HG02870 (cell line): ENCODE results near the gene CSF3.

Source experiments
- ATAC-seq: cut with Tn5 transposase; IDR thresholded peaks from one replicate; pipeline ENCODE4 v1.9.1; 2021; ENCODE audit warnings: mild to moderate bottlenecking, moderate library complexity; ENCODE audit not compliant: unreplicated experiment

CSF3 gene

GRCh38 chr17:40022961-40023541, 7.8 kb downstream of the CSF3 start:
- no peak for ATAC-seq

DNA sequence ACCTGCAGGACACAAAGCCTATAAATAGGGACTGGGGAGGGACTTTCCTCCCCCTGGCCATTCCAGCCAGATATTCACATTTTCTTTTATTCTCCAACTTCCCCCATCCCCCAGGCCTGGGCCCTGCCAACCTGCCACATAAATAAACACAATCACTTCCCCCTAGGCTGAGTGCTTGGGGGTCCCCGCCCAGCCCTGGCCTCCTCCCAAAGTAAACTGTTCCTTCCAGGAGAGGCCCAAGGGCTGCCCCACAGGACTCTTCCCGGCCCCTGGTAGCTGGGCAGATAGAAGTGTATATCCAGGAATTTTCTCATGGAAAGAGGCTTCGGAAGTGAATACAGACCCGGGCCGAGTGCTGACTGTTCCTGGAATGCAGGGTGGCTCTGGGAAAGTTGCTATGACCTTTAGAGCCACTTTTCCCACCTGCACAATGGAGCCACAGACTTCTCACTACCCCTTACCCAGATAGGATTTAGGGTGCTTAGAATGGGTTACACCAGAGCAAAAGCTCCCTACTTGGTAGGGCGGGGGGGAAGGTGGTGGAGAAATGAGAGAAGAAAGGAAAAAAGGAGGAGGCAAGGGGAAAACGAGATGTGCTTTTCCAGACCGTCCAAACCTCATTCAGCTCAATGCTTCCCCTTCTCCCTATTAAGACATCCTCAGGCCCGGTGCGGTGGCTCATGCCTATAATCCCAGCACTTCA, 8.5 kb downstream of the CSF3 start:
- no peak for ATAC-seq

- ATAC-seq = no peak
These were observed 9.7 kb downstream of the CSF3 start for GRCh38 chr17:40024901-40025300.

DNA sequence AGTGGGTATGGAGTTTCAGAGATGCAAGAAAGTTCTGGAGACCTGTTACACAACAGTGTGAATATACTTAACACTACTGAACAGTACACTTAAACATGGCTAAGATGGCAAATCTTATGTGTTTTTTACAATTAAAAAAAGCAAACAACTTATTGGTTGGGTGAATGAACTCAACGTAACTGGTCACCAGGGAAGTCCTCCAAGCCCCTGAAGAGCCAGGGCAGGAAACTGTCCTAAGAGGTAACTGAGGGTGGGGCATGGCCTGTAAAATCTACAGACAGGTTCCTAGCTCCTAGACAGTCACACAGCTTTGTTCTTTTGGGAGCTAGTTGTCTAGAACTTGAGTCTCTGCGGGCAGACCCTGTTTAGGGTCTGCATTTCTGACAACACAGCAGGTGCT, 10.3 kb downstream of the CSF3 start:
- no peak for ATAC-seq

DNA sequence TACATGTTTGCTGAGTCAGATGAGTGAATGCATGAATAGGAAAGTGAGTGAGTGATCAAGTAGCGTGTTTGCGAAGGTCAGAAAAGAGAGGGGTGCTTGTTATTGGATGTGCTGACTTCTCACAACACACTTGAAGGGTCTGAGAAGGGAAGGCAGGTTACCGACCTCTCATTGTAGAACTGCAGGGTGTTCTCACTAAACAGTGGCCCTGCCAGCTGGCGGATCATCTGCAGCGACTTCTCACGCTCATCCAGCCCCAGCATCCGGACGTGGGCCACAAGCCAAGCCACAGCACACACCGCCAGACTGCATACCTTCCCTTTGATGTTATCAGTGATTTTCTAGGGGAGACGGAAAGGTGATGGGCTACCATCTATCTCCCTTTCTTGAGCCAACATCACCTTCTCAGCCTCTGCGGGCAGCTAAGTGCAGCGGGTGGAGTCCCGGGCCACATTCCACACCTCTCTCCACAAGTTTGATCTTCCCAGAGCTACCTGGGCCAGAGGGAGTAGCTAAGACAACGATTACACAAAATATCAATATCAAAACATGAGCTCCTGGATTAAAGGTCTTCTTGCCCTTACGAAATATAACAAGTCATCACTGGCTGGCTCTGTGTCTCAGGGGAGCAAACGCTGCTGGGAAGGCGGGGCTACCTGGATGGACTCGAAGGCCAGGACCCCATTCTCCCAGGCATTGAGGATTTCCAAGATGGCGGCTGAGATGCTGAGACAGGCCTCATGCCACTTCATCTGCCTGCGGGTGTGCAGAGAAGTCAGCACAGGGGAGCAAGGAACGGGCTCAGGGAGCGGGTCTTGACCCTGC, 11.0 kb downstream of the CSF3 start:
- ATAC-seq = no peak

DNA sequence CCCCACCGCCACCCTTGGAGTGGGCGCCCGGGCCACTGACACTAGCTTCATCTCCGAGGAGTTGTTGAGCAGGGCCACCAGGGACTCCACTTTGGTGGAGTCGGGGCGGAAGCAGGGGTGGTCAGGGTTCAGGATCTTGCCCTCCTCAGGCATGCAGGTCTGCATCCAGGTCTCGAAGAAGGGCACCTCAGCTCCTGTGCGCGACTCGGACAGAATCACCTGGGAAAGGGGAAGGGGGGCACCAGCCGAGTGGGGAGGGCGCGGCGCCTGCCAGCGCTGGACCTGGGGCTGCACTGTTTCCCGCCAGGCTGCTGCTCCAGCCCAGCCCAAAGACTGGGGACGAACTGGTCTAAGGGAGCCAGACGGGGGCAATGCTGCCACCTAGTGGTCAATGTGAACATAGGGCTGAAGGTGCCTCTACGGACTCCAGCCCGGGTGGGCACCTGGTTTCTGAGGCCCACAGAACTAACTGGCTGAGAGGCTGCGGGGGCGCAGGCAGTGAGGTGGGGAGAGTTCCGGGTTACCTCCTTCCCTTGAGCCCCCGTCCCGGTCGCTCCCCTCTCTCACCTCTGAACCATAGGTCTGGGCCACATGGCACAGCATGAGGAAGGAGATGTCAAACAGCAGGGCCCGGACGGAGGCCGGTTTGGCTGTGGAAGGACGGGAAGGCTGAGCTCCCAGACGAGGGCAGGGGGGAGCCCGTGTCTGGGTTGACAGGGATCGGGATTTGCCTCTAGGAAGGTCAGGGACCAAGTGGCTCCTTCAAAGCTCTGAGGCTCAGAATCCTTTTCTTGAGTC, 11.8 kb downstream of the CSF3 start:
- ATAC-seq = no peak

GRCh38 chr17:40027614-40028012, 12.4 kb downstream of the CSF3 start:
- no peak for ATAC-seq

DNA sequence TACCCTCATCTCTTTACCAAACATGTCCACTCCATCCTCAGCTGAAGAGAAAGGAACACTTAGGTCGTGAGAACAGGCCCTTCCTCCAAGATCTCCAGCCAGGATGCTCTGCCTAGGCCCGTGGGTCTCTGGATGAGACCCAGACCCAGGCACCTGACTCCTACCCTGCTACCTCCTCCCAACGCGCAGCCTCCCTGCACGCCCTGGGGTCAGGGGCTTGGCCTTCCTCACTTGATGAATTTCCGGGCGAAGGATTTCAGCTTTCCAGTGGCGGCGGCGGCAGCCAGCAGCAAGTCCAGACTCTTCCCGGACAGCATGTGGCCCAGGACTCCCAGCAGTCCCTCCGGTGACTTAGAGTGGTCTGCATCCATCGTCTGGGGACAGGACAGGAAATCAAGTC, 13.4 kb downstream of the CSF3 start:
- no peak for ATAC-seq

GRCh38 chr17:40031706-40032105, 16.5 kb downstream of the CSF3 start:
- no peak for ATAC-seq

GRCh38 chr17:40032322-40033320, 17.4 kb downstream of the CSF3 start:
- no peak for ATAC-seq

GRCh38 chr17:40033339-40033738, 18.1 kb downstream of the CSF3 start:
- no peak for ATAC-seq

GRCh38 chr17:40034426-40035161, 19.4 kb downstream of the CSF3 start:
- ATAC-seq = no peak

DNA sequence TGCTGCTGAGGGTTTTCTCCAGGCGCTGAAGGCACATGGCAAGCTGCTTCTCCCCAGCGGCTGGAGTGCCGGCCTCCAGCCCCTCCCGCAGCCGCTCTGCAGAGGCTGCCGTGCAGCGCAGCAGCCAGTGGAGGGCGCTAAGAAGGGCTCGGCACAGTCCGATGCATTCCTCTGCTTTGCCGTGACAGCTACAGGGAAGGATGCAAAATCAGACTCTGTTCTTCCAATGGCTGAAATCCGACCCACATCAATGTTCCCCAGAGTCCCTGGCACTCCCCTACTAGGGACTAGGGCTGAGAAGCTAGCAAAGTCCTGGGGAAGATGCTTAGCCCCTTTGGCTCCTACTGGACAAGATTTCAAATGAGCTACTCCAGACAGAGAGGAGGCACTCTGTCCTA, 19.9 kb downstream of the CSF3 start:
- ATAC-seq = no peak

- ATAC-seq = no peak
These were observed 23.8 kb downstream of the CSF3 start for GRCh38 chr17:40038882-40039513.

- no peak for ATAC-seq
These were observed 26.0 kb downstream of the CSF3 start for GRCh38 chr17:40041196-40041595.

- no peak for ATAC-seq
These were observed 41.3 kb downstream of the CSF3 start for GRCh38 chr17:40056379-40057015.

GRCh38 chr17:40058186-40058784, 43.0 kb downstream of the CSF3 start:
- no peak for ATAC-seq

GRCh38 chr17:40058865-40059264, 43.6 kb downstream of the CSF3 start:
- no peak for ATAC-seq
